Astrocyte (in vitro differentiated cells and primary cell): ENCODE data around the gene CHD5. TPM values are rescaled to one million over a fixed set of nuclear protein-coding genes. Genes with fewer than 3 reads are reported as not detected.

Experiments used
- DNase-seq: peaks from one replicate; pipeline ENCODE4 v3.0.0-alpha.2; 2010; ENCODE audit warnings: low read depth
- FAIRE-seq: peaks from 2 replicates; lab custom pipeline; 2011; peaks lifted over from hg19 to GRCh38; lab: Jason Lieb, UNC
- H2AFZ ChIP-seq: 2 replicates; pipeline ENCODE4 v1.6.0; 2012; ENCODE audit warnings: low read depth, low read length, inconsistent platforms
- H3K27ac ChIP-seq: 2 replicates; pipeline ENCODE4 v1.5.1; 2011; ENCODE audit warnings: low read depth, low read length, inconsistent platforms
- H3K27me3 ChIP-seq: 2 replicates; pipeline ENCODE4 v1.6.0; 2011; ENCODE audit warnings: low read length, inconsistent platforms; ENCODE audit not compliant: insufficient read depth
- H3K36me3 ChIP-seq: 2 replicates; pipeline ENCODE4 v1.5.1; 2011; ENCODE audit warnings: low read length, inconsistent platforms; ENCODE audit not compliant: insufficient read depth
- H3K4me1 ChIP-seq: 2 replicates; pipeline ENCODE4 v1.5.1; 2011; ENCODE audit warnings: low read length, inconsistent platforms; ENCODE audit not compliant: insufficient read depth
- H3K4me2 ChIP-seq: 2 replicates; pipeline ENCODE4 v1.6.0; 2012; ENCODE audit warnings: low read length, inconsistent platforms
- H3K4me3 ChIP-seq: 2 replicates; pipeline ENCODE4 v1.5.1; 2011; ENCODE audit warnings: low read depth, mild to moderate bottlenecking, low read length, inconsistent platforms; ENCODE audit not compliant: insufficient read depth
- H3K79me2 ChIP-seq: 2 replicates; pipeline ENCODE4 v1.6.0; 2012; ENCODE audit warnings: mild to moderate bottlenecking, low read length, inconsistent platforms; ENCODE audit not compliant: insufficient read depth
- H3K9ac ChIP-seq: 2 replicates; pipeline ENCODE4 v1.6.0; 2012; ENCODE audit warnings: mild to moderate bottlenecking, low read length, inconsistent platforms
- H3K9me3 ChIP-seq: 2 replicates; pipeline ENCODE4 v1.5.1; 2012; ENCODE audit warnings: low read depth, mild to moderate bottlenecking, low read length, inconsistent platforms; ENCODE audit not compliant: insufficient read depth
- H4K20me1 ChIP-seq: 2 replicates; pipeline ENCODE4 v1.6.0; 2012; ENCODE audit warnings: low read length, inconsistent platforms; ENCODE audit not compliant: insufficient read depth
- H3K27ac Mint-ChIP-seq: one replicate; pipeline ENCODE4 v1.8.0; 2021; ENCODE audit warnings: mild to moderate bottlenecking, mixed read lengths; ENCODE audit not compliant: unreplicated experiment
- H3K27me3 Mint-ChIP-seq: one replicate; pipeline ENCODE4 v1.8.0; 2021; ENCODE audit warnings: low read depth, mixed read lengths; ENCODE audit not compliant: unreplicated experiment
- H3K36me3 Mint-ChIP-seq: one replicate; pipeline ENCODE4 v1.8.0; 2021; ENCODE audit warnings: low read depth, mixed read lengths; ENCODE audit not compliant: unreplicated experiment
- H3K4me1 Mint-ChIP-seq: one replicate; pipeline ENCODE4 v1.8.0; 2021; ENCODE audit warnings: low read depth, mixed read lengths; ENCODE audit not compliant: unreplicated experiment
- H3K4me3 Mint-ChIP-seq: one replicate; pipeline ENCODE4 v1.8.0; 2021; ENCODE audit warnings: mild to moderate bottlenecking, moderate library complexity, mixed read lengths; ENCODE audit not compliant: unreplicated experiment
- H3K9me3 Mint-ChIP-seq: one replicate; pipeline ENCODE4 v1.8.0; 2021; ENCODE audit warnings: mild to moderate bottlenecking, mixed read lengths; ENCODE audit not compliant: unreplicated experiment
- EZH2 ChIP-seq: IDR thresholded peaks from 2 replicates; pipeline ENCODE4 v1.6.1; 2012; ENCODE audit warnings: mild to moderate bottlenecking, low read length, inconsistent platforms; ENCODE audit not compliant: insufficient read depth
- total RNA-seq: library from RNA; stranded (reverse); gene quantifications from 2 replicates; pipeline ENCODE4 v1.2.1, GENCODE V29; 2021
- TF ChIP-seq, protein P1 (sequence below): IDR thresholded peaks from 2 replicates; pipeline ENCODE4 v1.5.1; 2011; ENCODE audit warnings: low read depth, mild to moderate bottlenecking, inconsistent platforms, low read length, moderate library complexity; ENCODE audit not compliant: insufficient read depth

Gene CHD5
- total RNA-seq, 1 donor from 2014 or later = 0.18 TPM

DNA sequence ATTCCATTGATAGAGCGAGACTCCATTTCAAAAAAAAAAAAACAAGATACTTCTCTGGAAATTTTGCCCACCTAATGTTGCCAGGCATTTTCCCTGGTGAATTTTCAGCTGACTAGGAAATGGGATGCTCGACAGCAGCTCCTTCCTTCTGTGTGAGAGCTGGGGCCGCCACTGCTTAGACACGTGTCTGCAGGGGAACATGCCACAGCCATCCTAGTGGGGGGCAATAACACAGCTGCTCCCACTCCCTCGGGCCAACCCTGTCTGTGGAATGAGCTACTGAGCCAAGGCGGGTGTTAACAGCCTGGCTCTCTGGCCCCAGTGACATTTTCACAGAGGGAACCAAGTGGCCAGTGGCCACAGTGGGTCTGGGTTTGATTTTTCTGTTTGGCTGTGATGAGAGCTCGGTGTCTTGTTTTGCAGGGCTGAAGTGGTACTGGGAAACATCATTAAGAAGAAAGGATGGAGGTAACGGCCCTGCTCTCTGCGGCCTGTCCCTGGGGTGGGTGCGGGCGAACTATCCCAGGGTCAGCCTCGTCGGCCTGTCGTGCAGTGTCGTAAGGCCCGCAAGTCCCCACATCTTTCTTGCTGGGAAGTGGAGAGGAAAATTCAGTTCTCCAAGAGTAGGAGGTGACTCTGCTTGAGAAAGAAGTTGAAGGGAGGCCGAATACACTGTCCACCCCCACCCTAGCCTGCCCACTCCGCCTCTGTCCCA lies 95.2 kb downstream of the CHD5 start:
- Mint-ChIP-seq H3K9me3 (no peaks in the 10 kb centered on the region), H3K4me3 (no peak overlapping the region), H3K4me1 (peaks cover 9% of the 10 kb centered on the region), H3K27me3 (peaks cover 26% of the 10 kb centered on the region), H3K27ac (no peak overlapping the region), H3K36me3 (no peaks in the 10 kb centered on the region)
- Histone ChIP-seq H3K27me3 (peaks cover 8% of the 10 kb centered on the region), H3K9ac (no peak overlapping the region), H3K4me3 (no peak overlapping the region), H2AFZ (no peak overlapping the region), H4K20me1 (no peaks in the 10 kb centered on the region), H3K79me2 (no peaks in the 10 kb centered on the region), H3K9me3 (no peaks in the 10 kb centered on the region), H3K4me1 (peaks cover 3% of the 10 kb centered on the region), H3K4me2 (no peak overlapping the region), H3K36me3 (no peaks in the 10 kb centered on the region), H3K27ac (no peak overlapping the region)
- no peak for TF ChIP-seq EZH2
- TF ChIP-seq, protein P1, sequence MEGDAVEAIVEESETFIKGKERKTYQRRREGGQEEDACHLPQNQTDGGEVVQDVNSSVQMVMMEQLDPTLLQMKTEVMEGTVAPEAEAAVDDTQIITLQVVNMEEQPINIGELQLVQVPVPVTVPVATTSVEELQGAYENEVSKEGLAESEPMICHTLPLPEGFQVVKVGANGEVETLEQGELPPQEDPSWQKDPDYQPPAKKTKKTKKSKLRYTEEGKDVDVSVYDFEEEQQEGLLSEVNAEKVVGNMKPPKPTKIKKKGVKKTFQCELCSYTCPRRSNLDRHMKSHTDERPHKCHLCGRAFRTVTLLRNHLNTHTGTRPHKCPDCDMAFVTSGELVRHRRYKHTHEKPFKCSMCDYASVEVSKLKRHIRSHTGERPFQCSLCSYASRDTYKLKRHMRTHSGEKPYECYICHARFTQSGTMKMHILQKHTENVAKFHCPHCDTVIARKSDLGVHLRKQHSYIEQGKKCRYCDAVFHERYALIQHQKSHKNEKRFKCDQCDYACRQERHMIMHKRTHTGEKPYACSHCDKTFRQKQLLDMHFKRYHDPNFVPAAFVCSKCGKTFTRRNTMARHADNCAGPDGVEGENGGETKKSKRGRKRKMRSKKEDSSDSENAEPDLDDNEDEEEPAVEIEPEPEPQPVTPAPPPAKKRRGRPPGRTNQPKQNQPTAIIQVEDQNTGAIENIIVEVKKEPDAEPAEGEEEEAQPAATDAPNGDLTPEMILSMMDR = no peak
- FAIRE-seq = no peak
- DNase-seq = no peak

DNA sequence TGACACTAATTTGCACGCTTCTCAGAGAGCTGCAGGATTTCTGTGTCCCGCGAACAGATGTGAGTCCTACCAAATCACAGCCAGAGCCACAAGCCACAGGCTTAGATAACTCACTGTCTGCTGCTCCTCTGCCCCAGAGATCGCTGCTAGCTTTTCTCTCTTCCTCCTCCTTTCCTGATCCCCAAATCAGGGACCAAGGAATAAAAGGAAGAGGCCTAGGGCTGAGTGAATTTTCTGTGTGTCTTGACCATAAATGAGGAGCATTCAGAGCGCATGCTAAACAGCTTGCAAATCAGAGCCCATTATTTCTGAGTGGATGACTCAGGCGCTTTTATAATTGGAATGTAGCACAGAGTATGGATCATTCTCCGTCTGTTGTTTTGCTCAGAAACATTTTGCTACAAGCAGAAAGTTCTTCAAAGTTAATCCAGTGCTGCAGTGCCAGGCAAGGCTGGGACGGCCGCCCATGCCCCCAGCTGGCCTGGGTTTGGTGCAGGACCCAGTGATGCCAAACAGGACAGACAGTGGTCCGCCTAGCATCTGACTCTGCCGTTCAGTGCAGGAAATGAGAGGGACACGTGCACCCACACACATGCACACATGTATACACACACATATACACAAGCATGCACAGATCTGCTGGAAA lies 96.2 kb downstream of the CHD5 start:
- Mint-ChIP-seq H3K4me1 (peaks cover 9% of the 10 kb centered on the region), H3K36me3 (no peaks in the 10 kb centered on the region), H3K9me3 (no peaks in the 10 kb centered on the region), H3K27ac (no peak overlapping the region), H3K4me3 (no peak overlapping the region), H3K27me3 (peaks cover 30% of the 10 kb centered on the region)
- no peaks in the 10 kb centered on the region for H3K36me3 ChIP-seq
- H4K20me1 ChIP-seq = no peaks in the 10 kb centered on the region
- H2AFZ ChIP-seq = peak overlapping the region; percentile 43
- no peak overlapping the region for H3K27ac ChIP-seq
- peak overlapping the region; percentile 37 for H3K4me2 ChIP-seq
- no peaks in the 10 kb centered on the region for H3K79me2 ChIP-seq
- peaks cover 12% of the 10 kb centered on the region for H3K27me3 ChIP-seq
- DNase-seq (peak; percentile 37), FAIRE-seq (no peak)
- H3K4me1 ChIP-seq = peaks cover 3% of the 10 kb centered on the region
- H3K9me3 ChIP-seq = no peaks in the 10 kb centered on the region
- no peak overlapping the region for H3K9ac ChIP-seq
- H3K4me3 ChIP-seq = no peak overlapping the region
- TF ChIP-seq EZH2 = no peak

DNA sequence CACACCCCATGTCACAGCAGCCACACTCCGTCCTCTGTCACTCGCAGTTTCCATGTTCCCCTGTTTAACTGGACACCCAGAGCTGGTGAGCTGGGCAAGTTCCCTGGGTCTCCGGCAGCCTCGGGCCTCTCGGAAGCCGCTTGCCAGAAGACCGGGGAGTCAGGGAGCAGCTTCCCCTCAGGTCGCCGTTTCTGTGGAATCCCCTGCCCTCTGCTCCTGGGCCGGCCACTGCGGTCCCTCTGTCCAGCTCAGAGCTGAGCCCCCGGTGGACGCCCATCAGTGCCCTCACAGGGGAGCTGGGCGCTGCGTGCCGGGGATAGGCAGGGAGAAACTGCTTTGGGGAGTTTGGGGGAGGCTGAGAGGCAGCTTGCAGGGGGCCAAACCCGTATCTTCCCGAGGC lies 96.7 kb downstream of the CHD5 start:
- Histone ChIP-seq H3K27me3 (peaks cover 16% of the 10 kb centered on the region), H4K20me1 (no peaks in the 10 kb centered on the region), H3K4me1 (peaks cover 3% of the 10 kb centered on the region), H3K4me3 (no peak overlapping the region), H2AFZ (peak overlapping the region; percentile 43), H3K4me2 (no peak overlapping the region), H3K9me3 (no peaks in the 10 kb centered on the region), H3K9ac (no peak overlapping the region), H3K27ac (no peak overlapping the region), H3K36me3 (no peaks in the 10 kb centered on the region), H3K79me2 (no peaks in the 10 kb centered on the region)
- DNase-seq (no peak), FAIRE-seq (no peak)
- Mint-ChIP-seq H3K9me3 (no peaks in the 10 kb centered on the region), H3K36me3 (no peaks in the 10 kb centered on the region), H3K4me3 (no peak overlapping the region), H3K27ac (no peak overlapping the region), H3K4me1 (peaks cover 9% of the 10 kb centered on the region), H3K27me3 (peaks cover 33% of the 10 kb centered on the region)
- TF ChIP-seq, protein P1 = no peak
- TF ChIP-seq EZH2 = no peak
